Gastroesophageal sphincter (tissue), 3 donors: ENCODE results near the gene PCDHGB5.
"Not testable (repeated sequence)": the region's sequence is repeated elsewhere in the genome, so short reads cannot be mapped to it uniquely, and the experiment has no call there.

ENCODE experiments used
- CTCF ChIP-seq, 4 experiments: fragments of 200-600 bp in 2 of 4; fragments of 450-650 bp in 2 of 4; sonication (generic) in 1 of 4; IDR thresholded peaks; one replicate each; pipeline ENCODE4 v1.5.1; 2017 to 2019; ENCODE audit warnings: antibody characterized with exemption in 4 of 4, mild to moderate bottlenecking in 2 of 4, moderate library complexity in 2 of 4
- EP300 ChIP-seq: sonication (generic); formaldehyde crosslinking; IDR thresholded peaks from one replicate; pipeline ENCODE4 v1.6.1; 2017; ENCODE audit warnings: antibody characterized with exemption, mild to moderate bottlenecking
- POLR2A ChIP-seq, 2 donors: fragments of 450-650 bp; IDR thresholded peaks; one replicate each; pipeline ENCODE4 v1.6.1; 2017; ENCODE audit warnings: antibody characterized with exemption in 2 of 2, mild to moderate bottlenecking in 2 of 2, moderate library complexity in 1 of 2
- POLR2AphosphoS5 ChIP-seq: sonication (generic); formaldehyde crosslinking; IDR thresholded peaks from one replicate; pipeline ENCODE4 v1.6.1; 2017; ENCODE audit warnings: antibody characterized with exemption

DNA sequence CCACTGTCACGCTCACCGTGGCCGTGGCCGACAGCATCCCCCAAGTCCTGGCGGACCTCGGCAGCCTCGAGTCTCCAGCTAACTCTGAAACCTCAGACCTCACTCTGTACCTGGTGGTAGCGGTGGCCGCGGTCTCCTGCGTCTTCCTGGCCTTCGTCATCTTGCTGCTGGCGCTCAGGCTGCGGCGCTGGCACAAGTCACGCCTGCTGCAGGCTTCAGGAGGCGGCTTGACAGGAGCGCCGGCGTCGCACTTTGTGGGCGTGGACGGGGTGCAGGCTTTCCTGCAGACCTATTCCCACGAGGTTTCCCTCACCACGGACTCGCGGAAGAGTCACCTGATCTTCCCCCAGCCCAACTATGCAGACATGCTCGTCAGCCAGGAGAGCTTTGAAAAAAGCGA, 35.0 kb downstream of the PCDHGB5 start:
- not testable (repeated sequence) for TF ChIP-seq CTCF (IDR thresholded peaks at IDR 0.05); POLR2A (IDR thresholded peaks at IDR 0.05); EP300; POLR2AphosphoS5
